Hepatocyte (in vitro differentiated cells): ENCODE data around the gene PTGS1. TPM values are rescaled to one million over a fixed set of nuclear protein-coding genes. Genes with fewer than 3 reads are reported as not detected.
"Not testable (repeated sequence)": the region's sequence is repeated elsewhere in the genome, so short reads cannot be mapped to it uniquely, and the experiment has no call there.

ENCODE experiments used
- DNase-seq: peaks from one replicate; pipeline ENCODE4 v3.0.0-alpha.2; 2016; ENCODE audit warnings: low spot score
- H2AFZ ChIP-seq: fragments of 200-600 bp; sonication (generic); 2 replicates; pipeline ENCODE4 v1.6.0; 2016; ENCODE audit warnings: antibody characterized with exemption, mild to moderate bottlenecking
- H3K27ac ChIP-seq: fragments of 200-600 bp; sonication (generic); 2 replicates; pipeline ENCODE4 v1.5.1; 2016; ENCODE audit warnings: mild to moderate bottlenecking
- H3K27me3 ChIP-seq: fragments of 200-600 bp; sonication (generic); 2 replicates; pipeline ENCODE4 v1.6.1; 2016
- H3K36me3 ChIP-seq: fragments of 200-600 bp; sonication (generic); replicated peaks from 2 replicates; pipeline ENCODE4 v1.5.1; 2016; ENCODE audit warnings: low read depth; ENCODE audit not compliant: insufficient read depth
- H3K4me1 ChIP-seq: fragments of 200-600 bp; sonication (generic); 2 replicates; pipeline ENCODE4 v1.5.1; 2016; ENCODE audit warnings: mild to moderate bottlenecking, moderate library complexity; ENCODE audit not compliant: insufficient read depth
- H3K4me2 ChIP-seq: fragments of 200-600 bp; sonication (generic); 2 replicates; pipeline ENCODE4 v1.6.0; 2016
- H3K4me3 ChIP-seq: fragments of 200-600 bp; sonication (generic); 2 replicates; pipeline ENCODE4 v1.5.1; 2016; ENCODE audit warnings: mild to moderate bottlenecking
- H3K79me2 ChIP-seq: fragments of 200-600 bp; sonication (generic); 2 replicates; pipeline ENCODE4 v1.6.0; 2017; ENCODE audit warnings: mild to moderate bottlenecking
- H3K9me2 ChIP-seq: fragments of 200-600 bp; sonication (generic); replicated peaks from 2 replicates; pipeline ENCODE4 v1.6.0; 2017; ENCODE audit warnings: mild to moderate bottlenecking; ENCODE audit not compliant: insufficient read depth
- H3K9me3 ChIP-seq: fragments of 200-600 bp; sonication (generic); 2 replicates; pipeline ENCODE4 v1.5.1; 2016; ENCODE audit warnings: low read depth, mild to moderate bottlenecking
- H4K20me1 ChIP-seq: fragments of 200-600 bp; sonication (generic); 2 replicates; pipeline ENCODE4 v1.6.0; 2016; ENCODE audit warnings: mild to moderate bottlenecking; ENCODE audit not compliant: insufficient read depth, poor library complexity, severe bottlenecking
- EZH2 ChIP-seq: fragments of 200-600 bp; sonication (generic); IDR thresholded peaks from 2 replicates; pipeline ENCODE4 v1.6.1; 2016; ENCODE audit warnings: antibody characterized with exemption, mild to moderate bottlenecking, borderline replicate concordance
- EZH2phosphoT487 ChIP-seq: fragments of 200-600 bp; sonication (generic); IDR thresholded peaks from one replicate; pipeline ENCODE4 v1.6.1; 2018; ENCODE audit warnings: antibody characterized with exemption, mild to moderate bottlenecking, low read depth, moderate library complexity; ENCODE audit not compliant: unreplicated experiment, severe bottlenecking
- WGBS: methylation state at CpG from one replicate; pipeline ENCODE4 v1.1.6; 2016; ENCODE audit warnings: low lambda C conversion rate; ENCODE audit errors: missing lambda C conversion rate; 5-methylcytosine and 5-hydroxymethylcytosine counted together
- polyA plus RNA-seq: library from polyadenylated mRNA; unstranded; fragments of >200 nt; fragmentation: Nextera tagmentation; extraction: Ambion mirVana; gene quantifications from 2 replicates; pipeline ENCODE4 v1.2.1, GENCODE V29; 2016
- total RNA-seq: library from RNA; depleted of rRNA; stranded (reverse); fragments of >200 nt; gene quantifications from 2 replicates; pipeline ENCODE4 v1.2.3, GENCODE V29; 2014
- TF ChIP-seq, protein P1 (sequence below): fragments of 200-600 bp; sonication (generic); IDR thresholded peaks from 2 replicates; pipeline ENCODE4 v1.5.1; 2016; ENCODE audit warnings: antibody characterized with exemption, mild to moderate bottlenecking; ENCODE audit not compliant: poor library complexity

Gene PTGS1
- total and polyA plus RNA-seq, 2 experiments from 2014 or later = 4.2 to 7.3 TPM

DNA sequence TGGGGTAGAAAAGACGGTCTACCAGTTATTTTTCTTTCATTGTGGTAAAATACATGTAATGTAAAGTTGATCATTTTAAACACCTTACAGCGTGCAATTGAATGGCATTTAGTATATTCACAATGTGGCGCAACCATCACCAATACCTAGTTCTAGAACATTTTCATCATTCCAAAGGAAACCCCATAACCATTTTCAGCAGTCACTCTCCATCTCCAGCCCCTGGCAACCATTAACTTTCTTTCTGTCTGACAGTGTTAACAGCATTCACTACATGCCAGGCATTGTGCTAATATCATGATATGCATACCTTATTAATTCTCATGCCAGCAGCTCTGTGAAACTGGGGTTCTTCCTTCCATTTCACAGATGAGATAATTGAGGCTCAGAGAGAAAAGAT lies 32.0 kb downstream of the PTGS1 start:
- WGBS = 84% methylated on average over 3 of the region's 3 CpGs
- Histone ChIP-seq H3K27ac (no peak overlapping the region), H3K27me3 (no peaks in the 10 kb centered on the region), H3K4me1 (no peaks in the 10 kb centered on the region), H3K79me2 (no peaks in the 10 kb centered on the region), H3K36me3 (no peaks in the 10 kb centered on the region), H2AFZ (no peak overlapping the region), H3K9me2 (no peaks in the 10 kb centered on the region), H3K9me3 (no peaks in the 10 kb centered on the region), H3K4me3 (no peak overlapping the region), H4K20me1 (no peaks in the 10 kb centered on the region), H3K4me2 (no peak overlapping the region)
- TF ChIP-seq EZH2phosphoT487 = no peak
- TF ChIP-seq, protein P1, sequence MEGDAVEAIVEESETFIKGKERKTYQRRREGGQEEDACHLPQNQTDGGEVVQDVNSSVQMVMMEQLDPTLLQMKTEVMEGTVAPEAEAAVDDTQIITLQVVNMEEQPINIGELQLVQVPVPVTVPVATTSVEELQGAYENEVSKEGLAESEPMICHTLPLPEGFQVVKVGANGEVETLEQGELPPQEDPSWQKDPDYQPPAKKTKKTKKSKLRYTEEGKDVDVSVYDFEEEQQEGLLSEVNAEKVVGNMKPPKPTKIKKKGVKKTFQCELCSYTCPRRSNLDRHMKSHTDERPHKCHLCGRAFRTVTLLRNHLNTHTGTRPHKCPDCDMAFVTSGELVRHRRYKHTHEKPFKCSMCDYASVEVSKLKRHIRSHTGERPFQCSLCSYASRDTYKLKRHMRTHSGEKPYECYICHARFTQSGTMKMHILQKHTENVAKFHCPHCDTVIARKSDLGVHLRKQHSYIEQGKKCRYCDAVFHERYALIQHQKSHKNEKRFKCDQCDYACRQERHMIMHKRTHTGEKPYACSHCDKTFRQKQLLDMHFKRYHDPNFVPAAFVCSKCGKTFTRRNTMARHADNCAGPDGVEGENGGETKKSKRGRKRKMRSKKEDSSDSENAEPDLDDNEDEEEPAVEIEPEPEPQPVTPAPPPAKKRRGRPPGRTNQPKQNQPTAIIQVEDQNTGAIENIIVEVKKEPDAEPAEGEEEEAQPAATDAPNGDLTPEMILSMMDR = no peak
- TF ChIP-seq EZH2 = no peak
- no peak for DNase-seq

DNA sequence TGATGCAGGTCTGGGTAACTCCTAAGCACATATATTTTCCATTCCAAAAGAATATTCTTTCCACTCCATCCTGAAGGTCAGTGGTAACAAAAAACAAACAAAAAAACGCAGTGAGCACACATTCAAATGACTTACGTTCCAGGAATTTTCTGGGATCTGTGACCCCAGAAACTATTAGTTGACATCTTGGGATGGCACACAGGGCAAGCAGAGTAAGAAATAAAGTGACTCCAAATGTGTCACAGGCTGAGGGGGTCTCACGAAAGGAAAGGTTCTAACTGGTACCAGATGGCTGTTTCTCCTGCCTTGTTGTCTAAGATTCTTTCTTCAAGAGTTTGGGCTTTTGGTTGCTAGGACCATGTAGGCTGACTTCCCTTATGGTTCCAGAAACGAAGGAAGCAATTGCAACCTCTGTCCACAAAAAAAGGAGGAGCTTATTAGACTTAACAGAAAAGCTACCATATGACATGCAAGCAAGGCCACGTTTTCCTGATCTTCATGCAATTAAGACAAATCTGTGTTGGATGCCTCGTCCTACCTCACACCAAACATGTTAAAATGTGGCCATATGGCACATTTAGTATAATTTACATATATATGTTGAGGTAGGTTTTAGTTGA lies 32.7 kb downstream of the PTGS1 start:
- Histone ChIP-seq H2AFZ (no peak overlapping the region), H4K20me1 (no peaks in the 10 kb centered on the region), H3K9me2 (no peaks in the 10 kb centered on the region), H3K4me1 (no peaks in the 10 kb centered on the region), H3K9me3 (no peaks in the 10 kb centered on the region), H3K4me2 (no peak overlapping the region), H3K4me3 (no peak overlapping the region), H3K36me3 (no peaks in the 10 kb centered on the region), H3K27ac (no peak overlapping the region), H3K79me2 (no peaks in the 10 kb centered on the region), H3K27me3 (no peaks in the 10 kb centered on the region)
- WGBS = 68% methylated on average over 6 of the region's 6 CpGs
- DNase-seq = no peak
- TF ChIP-seq, protein P1 = no peak
- TF ChIP-seq EZH2phosphoT487 (no peak), EZH2 (no peak)

DNA sequence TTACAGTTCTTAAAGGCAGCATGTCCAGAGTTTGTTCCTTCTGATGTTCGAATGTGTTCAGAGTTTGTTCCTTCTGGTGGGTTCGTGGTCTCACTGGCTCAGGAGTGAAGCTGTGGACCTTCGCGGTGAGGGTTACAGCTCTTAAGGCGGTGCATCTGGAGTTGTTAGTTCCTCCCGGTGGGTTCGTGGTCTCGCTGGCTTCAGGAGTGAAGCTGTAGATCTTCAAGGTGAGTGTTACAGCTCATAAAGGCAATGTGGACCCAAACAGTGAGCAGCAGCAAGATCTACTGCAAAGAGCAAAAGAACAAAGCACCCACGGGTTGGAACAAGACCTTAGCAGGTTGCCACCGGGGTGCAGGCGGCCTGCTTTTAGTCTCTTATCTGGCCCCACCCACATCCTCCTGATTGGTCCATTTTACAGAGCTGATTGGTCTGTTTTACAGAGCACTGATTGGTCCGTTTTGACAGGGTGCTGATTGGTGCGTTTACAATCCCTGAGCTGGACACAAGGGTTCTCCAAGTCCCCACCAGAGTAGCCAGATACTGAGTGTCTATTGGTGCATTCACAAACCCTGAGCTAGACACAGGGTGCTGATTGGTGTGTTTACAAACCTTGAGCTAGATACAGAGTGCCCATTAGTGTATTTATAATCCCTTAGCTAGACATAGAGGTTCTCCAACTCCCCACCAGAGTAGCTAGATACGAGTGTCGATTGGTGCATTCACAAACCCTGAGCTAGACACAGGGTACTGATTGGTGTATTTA lies 34.7 kb downstream of the PTGS1 start:
- DNase-seq, H3K27ac ChIP-seq, H3K9me2 ChIP-seq, H3K9me3 ChIP-seq, H3K4me3 ChIP-seq, H3K36me3 ChIP-seq, H2AFZ ChIP-seq, H3K27me3 ChIP-seq, H3K79me2 ChIP-seq, H4K20me1 ChIP-seq, H3K4me1 ChIP-seq: not testable (repeated sequence)
- WGBS = 92% methylated on average over 15 of the region's 15 CpGs
- peak overlapping the region; percentile 71 for H3K4me2 ChIP-seq

DNA sequence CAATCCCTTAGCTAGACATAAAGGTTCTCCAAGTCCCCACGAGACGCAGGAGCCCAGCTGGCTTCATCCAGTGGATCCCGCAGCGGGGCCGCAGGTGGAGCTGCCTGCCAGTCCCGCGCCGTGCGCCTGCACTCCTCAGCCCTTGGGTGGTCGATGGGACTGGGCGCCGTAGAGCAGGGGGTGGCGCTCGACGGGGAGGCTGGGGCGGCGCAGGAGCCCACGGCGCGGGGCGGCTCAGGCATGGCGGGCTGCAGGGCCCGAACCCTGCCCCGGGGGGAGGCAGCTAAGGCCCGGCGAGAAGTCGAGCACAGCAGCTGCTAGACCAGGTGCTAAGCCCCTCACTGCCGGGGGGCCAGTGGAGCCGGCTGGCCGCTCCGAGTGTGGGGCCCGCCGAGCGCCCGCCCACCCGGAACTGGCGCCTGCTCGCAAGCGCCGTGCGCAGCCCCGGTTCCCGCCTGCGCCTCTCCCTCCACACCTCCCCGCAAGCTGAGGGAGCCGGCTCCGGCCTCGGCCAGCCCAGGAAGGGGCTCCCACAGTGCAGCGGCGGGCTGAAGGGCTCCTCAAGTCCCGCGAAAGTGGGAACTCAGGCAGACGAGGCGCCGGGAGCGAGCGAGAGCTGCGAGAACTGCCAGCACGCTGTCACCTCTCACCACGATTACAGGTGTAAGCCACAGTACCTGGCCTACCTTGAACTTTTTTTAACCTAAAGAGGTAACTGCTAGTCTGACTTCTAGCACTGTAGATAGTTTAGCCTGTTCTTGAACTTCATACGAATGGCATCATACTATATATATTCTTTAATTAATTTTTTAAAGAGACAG lies 35.5 kb downstream of the PTGS1 start:
- WGBS = 38% methylated on average over 37 of the region's 61 CpGs
- Histone ChIP-seq H3K4me1 (no peaks in the 10 kb centered on the region), H2AFZ (peak overlapping the region; percentile 31), H3K27ac (no peak overlapping the region), H4K20me1 (no peaks in the 10 kb centered on the region), H3K79me2 (no peaks in the 10 kb centered on the region), H3K9me3 (no peaks in the 10 kb centered on the region), H3K4me3 (no peak overlapping the region), H3K27me3 (no peaks in the 10 kb centered on the region), H3K36me3 (no peaks in the 10 kb centered on the region), H3K4me2 (peak overlapping the region; percentile 71), H3K9me2 (no peaks in the 10 kb centered on the region)
- TF ChIP-seq EZH2phosphoT487 = no peak
- no peak for TF ChIP-seq EZH2
- TF ChIP-seq, protein P1 = no peak
- no peak for DNase-seq

DNA sequence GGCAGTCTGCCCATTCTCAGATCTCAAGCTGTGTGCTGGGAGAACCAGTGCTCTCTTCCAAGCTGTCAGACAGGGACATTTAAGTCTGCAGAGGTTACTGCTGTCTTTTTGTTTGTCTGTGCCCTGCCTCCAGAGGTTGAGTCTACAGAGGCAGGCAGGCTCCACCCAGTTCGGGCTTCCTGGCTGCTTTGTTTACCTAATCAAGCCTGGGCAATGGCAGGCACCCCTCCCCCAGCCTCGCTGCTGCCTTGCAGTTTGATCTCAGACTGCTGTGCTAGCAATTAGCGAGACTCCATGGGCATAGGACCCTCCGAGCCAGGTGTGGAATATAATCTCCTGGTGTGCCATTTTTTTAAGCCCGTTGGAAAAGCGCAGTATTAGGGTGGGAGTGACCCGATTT lies 43.3 kb downstream of the PTGS1 start:
- not testable (repeated sequence) for H4K20me1 ChIP-seq, H2AFZ ChIP-seq, DNase-seq, H3K36me3 ChIP-seq, H3K9me3 ChIP-seq, H3K9me2 ChIP-seq, H3K4me3 ChIP-seq, H3K27me3 ChIP-seq, H3K4me2 ChIP-seq, H3K4me1 ChIP-seq, H3K79me2 ChIP-seq, H3K27ac ChIP-seq
- WGBS = 71% methylated on average over 7 of the region's 7 CpGs
